Tibial nerve (tissue), 4 donors: ENCODE results near the gene SOX1. TPM values are rescaled to one million over a fixed set of nuclear protein-coding genes. Genes with fewer than 3 reads are reported as not detected.

Experiments used
- DNase-seq, 2 donors: peaks; one replicate each; pipeline ENCODE4 v3.0.0-alpha.2; 2019; ENCODE audit warnings: low spot score in 2 of 2
- H3K27ac ChIP-seq, 4 donors: fragments of 200-600 bp; sonication (generic) in 3 of 4; one replicate each; pipeline ENCODE4 v1.5.1; 2017 to 2019; ENCODE audit warnings: mild to moderate bottlenecking in 1 of 4
- H3K27me3 ChIP-seq, 2 donors: fragments of 200-600 bp; sonication (generic) in 1 of 2; one replicate each; pipeline versions ENCODE4 v1.5.1 to v1.6.0; 2017 to 2019
- H3K36me3 ChIP-seq, 3 donors: fragments of 200-600 bp; sonication (generic); one replicate each; pipeline ENCODE4 v1.5.1; 2018 to 2019
- H3K4me1 ChIP-seq, 4 donors: fragments of 200-600 bp; sonication (generic) in 3 of 4; one replicate each; pipeline ENCODE4 v1.5.1; 2017 to 2019
- H3K4me3 ChIP-seq, 4 donors: fragments of 200-600 bp; sonication (generic) in 3 of 4; one replicate each; pipeline ENCODE4 v1.5.1; 2017 to 2019; ENCODE audit warnings: mild to moderate bottlenecking in 1 of 4, moderate library complexity in 1 of 4
- H3K9me3 ChIP-seq, 4 donors: fragments of 200-600 bp; sonication (generic) in 3 of 4; one replicate each; pipeline ENCODE4 v1.5.1; 2017 to 2019
- CTCF ChIP-seq, 5 experiments: fragments of 200-600 bp in 3 of 5; fragments of 450-650 bp in 2 of 5; sonication (generic) in 3 of 5; IDR thresholded peaks; one replicate each; pipeline ENCODE4 v1.5.1; 2016 to 2019; ENCODE audit warnings: antibody characterized with exemption in 5 of 5, mild to moderate bottlenecking in 3 of 5, moderate library complexity in 2 of 5
- EP300 ChIP-seq, 2 donors: sonication (generic); formaldehyde crosslinking; IDR thresholded peaks; one replicate each; pipeline ENCODE4 v1.6.1; 2017; ENCODE audit warnings: antibody characterized with exemption in 2 of 2, mild to moderate bottlenecking in 1 of 2
- POLR2A ChIP-seq, 2 donors: fragments of 450-650 bp; IDR thresholded peaks; one replicate each; pipeline ENCODE4 v1.6.1; 2017; ENCODE audit warnings: antibody characterized with exemption in 2 of 2, mild to moderate bottlenecking in 2 of 2, moderate library complexity in 2 of 2
- WGBS, 2 donors: methylation state at CpG; one replicate each; pipeline ENCODE4 v1.1.5; 2018; 5-methylcytosine and 5-hydroxymethylcytosine counted together
- total RNA-seq, 4 donors: library from RNA; depleted of rRNA; stranded (reverse); fragments of >200 nt; gene quantifications; one replicate each; pipeline ENCODE4 v1.1.0, GENCODE V29; 2016

The SOX1 gene
- total RNA-seq, 4 donors from 2014 or later: not detected

DNA sequence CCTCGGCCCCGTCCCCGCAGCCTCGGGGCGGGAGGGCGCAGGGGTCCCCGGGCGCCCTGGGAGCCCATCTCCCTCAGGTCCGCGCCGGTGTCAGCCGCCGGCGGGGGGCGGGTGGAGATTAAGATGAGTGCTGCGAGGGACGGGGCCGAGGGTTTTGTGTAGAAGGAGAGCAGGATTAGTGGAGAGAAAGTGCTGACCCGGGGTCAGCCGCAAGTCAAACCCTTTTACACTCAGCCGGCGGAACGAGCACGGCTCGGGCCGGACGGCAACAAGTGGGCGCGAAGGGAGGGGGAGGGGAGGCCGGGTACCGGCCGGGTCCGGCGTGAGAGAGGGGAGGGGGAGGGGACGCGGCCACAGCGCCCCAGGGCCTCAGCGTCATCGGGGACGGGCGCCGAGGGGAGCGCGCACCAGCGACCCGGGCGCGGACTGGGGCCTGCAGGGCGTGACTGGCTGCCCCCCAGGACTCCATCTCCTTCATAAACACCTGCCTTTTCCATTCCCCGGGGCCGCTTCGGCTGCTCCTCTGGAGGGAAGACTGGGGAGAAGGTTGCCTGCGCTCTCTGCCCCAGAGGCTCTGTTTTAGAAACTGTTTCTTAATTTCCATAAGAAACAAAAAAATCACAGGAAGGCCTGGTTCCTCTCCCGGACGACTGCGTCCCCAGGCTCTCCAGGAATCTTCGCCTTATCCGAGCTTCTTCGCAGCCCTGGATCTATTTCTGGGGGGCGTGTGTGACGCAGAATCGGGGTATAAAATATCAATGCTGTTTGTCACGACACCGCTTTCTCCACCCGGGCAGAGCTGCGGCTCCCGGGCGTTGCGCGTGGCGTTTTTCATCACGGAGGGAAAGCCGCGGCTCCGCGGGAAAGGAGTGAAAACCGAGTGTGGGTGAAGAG, 6.5 kb downstream of the SOX1 start:
- Histone ChIP-seq H3K9me3 (no peaks in the 10 kb centered on the region), H3K27me3 (peaks cover 7 to 98% of the 10 kb centered on the region in 2 donors), H3K36me3 (no peaks in the 10 kb centered on the region), H3K4me1 (peaks cover 0 to 26% (median 8%) of the 10 kb centered on the region in 4 donors), H3K4me3 (peak overlapping the region in 1 of 4 donors; percentile 27), H3K27ac (no peak overlapping the region)
- WGBS, 2 donors: 4 to 5% methylated on average over 55 to 60 of the region's 77 CpGs
- no peak for TF ChIP-seq POLR2A (IDR thresholded peaks at IDR 0.05)
- TF ChIP-seq EP300 (IDR thresholded peaks at IDR 0.05): no peak
- no peak for TF ChIP-seq CTCF (IDR thresholded peaks at IDR 0.05)
- DNase-seq: no peak

- no peak overlapping the region for H3K4me3 ChIP-seq
- no peak overlapping the region for H3K27ac ChIP-seq
- H3K27me3 ChIP-seq: peaks cover 7 to 100% of the 10 kb centered on the region in 2 donors
- 12 to 20% methylated on average over 17 of the region's 17 CpGs for WGBS, 2 donors
- no peaks in the 10 kb centered on the region for H3K9me3 ChIP-seq
- TF ChIP-seq EP300 (IDR thresholded peaks at IDR 0.05): no peak
- no peak for TF ChIP-seq POLR2A (IDR thresholded peaks at IDR 0.05)
- no peak for TF ChIP-seq CTCF (IDR thresholded peaks at IDR 0.05)
- H3K36me3 ChIP-seq: no peaks in the 10 kb centered on the region
- peaks cover 0 to 20% (median 8%) of the 10 kb centered on the region in 4 donors for H3K4me1 ChIP-seq
- DNase-seq: no peak
Measured at GRCh38 chr13:112074139-112074865, 7.4 kb downstream of the SOX1 start.

- Histone ChIP-seq H3K4me1 (peaks cover 0 to 12% (median 5%) of the 10 kb centered on the region in 4 donors), H3K9me3 (peaks cover 0 to 5% (median 1%) of the 10 kb centered on the region in 4 donors), H3K4me3 (no peak overlapping the region), H3K27ac (no peak overlapping the region), H3K27me3 (peaks cover 4 to 79% of the 10 kb centered on the region in 2 donors), H3K36me3 (no peaks in the 10 kb centered on the region)
- no peak for DNase-seq
- WGBS, 2 donors: 36 to 61% methylated on average over 3 of the region's 3 CpGs
- TF ChIP-seq POLR2A (IDR thresholded peaks at IDR 0.05) (no peak), CTCF (IDR thresholded peaks at IDR 0.05) (no peak), EP300 (IDR thresholded peaks at IDR 0.05) (no peak)
Measured at GRCh38 chr13:112077729-112078128, 10.8 kb downstream of the SOX1 start.

- TF ChIP-seq CTCF (IDR thresholded peaks at IDR 0.05): no peak
- TF ChIP-seq POLR2A (IDR thresholded peaks at IDR 0.05): no peak
- TF ChIP-seq EP300 (IDR thresholded peaks at IDR 0.05): no peak
- no peak overlapping the region for H3K27ac ChIP-seq
- H3K4me3 ChIP-seq: no peak overlapping the region
- H3K9me3 ChIP-seq: peaks cover 0 to 10% (median 1%) of the 10 kb centered on the region in 4 donors
- no peak for DNase-seq
- WGBS, 2 donors: 20 to 80% methylated on average over 1 to 15 of the region's 16 CpGs
- peaks cover under 1 to 74% of the 10 kb centered on the region in 2 donors for H3K27me3 ChIP-seq
- H3K4me1 ChIP-seq: peaks cover 0 to 8% (median 2%) of the 10 kb centered on the region in 4 donors
- H3K36me3 ChIP-seq: no peaks in the 10 kb centered on the region
Measured at GRCh38 chr13:112078216-112078615, 11.3 kb downstream of the SOX1 start.
